NCI-H1105 (cell line): ENCODE data around the gene ENG.
A peak's percentile ranks its signal among the peaks of the same experiment; 100 is the strongest.
"Not testable (repeated sequence)": the region's sequence is repeated elsewhere in the genome, so short reads cannot be mapped to it uniquely, and the experiment has no call there.

Experiments used
- DNase-seq: peaks from one replicate; lab custom pipeline; 2025; lab: John Stamatoyannopoulos, UW

Gene ENG

DNA sequence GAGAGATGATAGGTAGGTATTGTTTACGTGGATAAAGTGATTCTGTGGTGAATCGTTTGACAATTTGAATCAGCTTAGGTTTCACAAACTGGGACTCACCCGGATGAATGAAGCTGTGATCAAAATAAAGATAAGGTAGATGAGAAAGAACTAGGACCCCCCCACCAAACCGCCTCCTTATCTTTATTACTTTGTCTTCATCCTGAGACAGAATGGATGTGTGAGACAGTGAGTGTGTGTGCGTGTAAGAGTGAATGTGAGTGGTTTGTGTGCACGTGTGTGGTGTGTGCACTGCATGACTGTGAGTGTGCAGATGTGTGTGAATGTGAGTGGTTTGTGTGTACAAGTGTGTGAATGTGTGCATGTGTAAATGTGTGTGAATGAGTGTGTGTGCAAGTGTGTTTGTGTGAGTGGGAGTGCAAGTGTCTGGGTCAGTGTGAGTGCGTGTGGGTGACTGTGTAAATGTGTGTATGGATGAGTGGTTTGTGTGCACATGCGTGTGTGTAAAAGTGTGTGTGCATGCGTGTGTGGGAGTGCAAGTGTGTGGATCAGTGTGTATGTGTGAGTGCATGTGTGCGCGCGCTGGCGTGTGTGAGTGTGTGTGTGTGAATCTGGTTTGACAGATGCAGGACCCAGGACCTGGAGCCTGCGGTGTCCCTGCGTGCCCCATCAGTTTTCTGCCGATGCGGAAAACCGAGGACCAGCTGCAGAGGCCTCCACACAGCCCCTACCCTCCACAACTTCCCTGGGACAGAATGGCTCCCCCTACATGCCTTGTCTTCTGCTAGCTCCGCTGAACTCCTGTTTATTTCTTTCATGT is 11.4 kb upstream of the ENG start:
- no peak for DNase-seq

DNA sequence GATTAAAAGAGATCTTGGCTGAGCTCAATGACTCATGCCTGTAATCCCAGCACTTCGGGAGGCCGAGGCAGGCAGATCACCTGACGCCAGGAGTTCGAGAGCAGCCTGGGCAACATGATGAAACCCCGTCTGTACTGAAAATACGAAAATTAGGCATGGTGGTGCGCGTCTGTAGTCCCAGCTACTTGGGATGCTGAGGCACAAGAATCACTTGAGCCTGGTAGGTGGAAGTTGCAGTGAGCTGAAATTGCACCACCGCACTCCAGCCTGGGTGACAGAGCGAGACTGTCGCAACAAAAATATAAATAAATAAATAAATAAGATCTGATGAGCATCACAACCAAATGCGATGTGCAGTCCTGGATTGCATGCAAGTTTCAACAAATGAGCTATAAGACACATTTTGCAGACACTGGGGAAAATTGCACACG is 8.7 kb upstream of the ENG start:
- DNase-seq = no peak

DNA sequence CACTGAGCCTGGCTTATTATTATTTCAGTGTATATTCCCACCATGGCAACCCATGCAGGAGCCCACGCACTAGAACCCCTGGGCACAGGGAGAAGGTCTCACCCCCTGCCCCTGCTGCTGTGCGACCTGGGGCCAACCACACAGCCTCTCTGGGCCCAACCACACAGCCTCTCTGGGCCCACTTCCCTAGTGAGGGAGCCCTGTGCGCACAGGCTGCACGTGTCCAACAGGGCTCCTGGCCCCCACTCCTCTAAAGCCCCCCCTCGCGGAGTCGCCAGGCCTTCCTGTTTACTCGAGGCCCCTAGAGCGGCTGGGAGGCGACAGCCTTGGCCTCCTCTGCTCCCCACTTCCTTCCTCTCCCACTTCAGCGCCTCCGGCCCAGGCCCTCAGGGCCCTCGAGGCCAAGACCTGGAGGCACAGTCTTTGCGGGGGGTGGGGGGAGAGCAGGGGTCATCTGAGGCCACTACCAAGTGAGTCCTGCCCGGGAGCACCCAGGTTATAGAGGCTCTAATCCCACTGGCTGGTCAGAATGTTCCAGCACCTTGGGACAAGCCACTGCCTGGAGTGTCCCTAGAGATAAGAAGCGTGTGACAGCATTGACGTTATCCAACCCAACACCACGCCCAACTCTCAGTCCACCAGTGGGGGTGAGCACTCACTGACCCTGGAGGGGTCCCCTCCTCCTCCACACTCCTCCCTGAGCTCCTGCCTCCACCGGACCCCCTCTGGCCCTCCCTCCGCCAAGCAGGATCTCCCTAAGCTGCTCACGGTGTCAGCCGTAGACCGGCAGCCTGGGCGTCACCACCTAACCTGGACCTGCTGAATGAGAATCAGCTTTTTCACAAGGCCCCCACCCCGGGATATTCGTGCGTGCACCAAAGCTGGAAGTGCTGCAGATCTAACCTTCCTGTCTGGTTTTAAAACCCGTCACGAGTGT is 7.9 kb upstream of the ENG start:
- DNase-seq = no peak

DNA sequence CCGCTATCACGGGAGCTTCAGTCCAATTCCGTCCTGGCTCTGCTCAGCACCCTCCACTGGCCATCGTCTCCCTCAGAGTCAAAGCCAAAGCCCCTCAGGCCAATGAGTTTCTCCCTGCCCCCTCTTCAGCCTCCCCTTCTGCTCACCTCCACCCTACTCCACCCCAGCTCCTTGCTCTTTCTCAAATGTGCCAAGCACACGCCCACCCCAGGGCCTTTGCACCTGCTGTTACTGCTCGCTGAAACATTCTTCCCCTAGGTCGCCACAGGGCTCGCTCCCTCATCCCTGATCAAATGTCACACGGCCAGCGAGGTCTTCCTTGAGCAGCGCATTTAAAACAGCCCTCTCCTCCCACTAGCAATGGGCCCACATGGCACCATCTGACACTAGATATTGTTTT is 6.3 kb upstream of the ENG start:
- DNase-seq = no peak

DNA sequence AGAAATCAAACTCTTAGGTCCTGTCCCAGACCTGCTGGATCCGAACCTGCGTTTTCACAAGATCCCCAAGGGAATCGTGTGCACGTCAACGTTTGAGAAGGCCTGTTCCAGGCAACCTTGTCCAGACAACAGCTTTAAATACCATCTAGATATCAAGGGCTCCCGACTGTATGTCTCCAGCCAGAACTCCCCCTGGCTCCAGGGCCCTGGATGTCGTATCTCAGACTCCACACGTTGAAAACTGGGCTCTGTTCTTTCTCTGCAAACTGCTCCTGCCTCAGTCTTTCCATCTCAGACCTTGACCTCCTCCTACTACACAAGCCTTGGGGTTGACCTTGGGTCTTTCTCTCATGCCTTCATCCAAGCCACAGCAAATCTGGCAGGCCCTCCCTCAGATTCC is 5.8 kb upstream of the ENG start:
- DNase-seq = no peak

- DNase-seq = peak; percentile 5
Observed at GRCh38 chr9:127858041-127858512, 3.6 kb upstream of the ENG start.

- no peak for DNase-seq
Observed at GRCh38 chr9:127857278-127857677, 2.8 kb upstream of the ENG start.

DNA sequence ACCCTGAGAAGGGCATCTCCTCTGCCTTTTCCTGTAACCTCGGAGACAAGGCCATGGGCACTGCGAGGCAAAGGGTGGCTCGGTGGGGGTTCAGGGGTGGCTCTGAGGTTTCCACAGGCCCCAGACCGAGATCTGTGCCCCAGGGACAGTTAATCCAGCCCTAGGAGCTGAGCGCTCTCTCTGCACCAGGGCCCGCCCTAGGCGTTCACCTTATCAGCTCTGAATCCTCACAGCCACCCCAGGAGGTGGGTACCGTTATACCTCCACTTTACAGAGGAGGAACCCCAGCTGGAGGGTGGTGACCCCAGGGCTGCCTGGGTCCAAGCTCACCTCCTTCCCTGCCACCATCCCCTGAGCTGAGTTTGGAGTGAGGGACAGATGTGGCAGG is 2.3 kb upstream of the ENG start:
- DNase-seq = no peak

DNA sequence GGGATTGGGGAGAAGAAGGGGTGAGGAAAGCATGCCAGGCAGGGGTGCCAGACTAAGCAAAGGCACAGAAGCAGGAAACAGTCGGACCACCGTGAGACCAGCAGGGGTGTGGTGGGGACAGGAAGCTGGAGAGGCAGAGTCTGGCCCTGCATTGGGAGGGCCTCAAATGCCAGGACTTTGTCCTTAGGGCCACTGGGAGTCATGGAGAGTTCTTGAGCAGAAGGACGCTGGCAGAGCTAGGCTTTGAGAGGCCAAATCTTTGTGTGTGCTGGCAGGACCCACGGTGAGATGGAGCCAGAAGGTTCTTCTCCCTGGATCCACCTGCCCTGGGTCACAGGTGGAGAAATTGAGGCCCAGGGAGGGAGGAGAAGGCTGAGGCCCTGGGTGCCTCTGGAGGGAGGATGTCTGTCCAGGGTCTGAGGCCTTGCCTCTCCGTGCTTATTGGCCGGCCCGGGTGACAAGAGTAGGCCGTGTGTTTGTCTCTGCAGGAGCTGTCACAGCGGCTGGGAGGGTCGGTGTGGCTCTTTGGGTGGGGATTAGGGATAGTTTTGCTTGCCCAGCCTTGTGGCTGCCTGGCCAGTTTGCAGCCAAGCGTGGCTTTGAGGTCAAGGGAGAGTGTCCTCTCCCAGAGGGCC is 1.8 kb upstream of the ENG start:
- no peak for DNase-seq

DNA sequence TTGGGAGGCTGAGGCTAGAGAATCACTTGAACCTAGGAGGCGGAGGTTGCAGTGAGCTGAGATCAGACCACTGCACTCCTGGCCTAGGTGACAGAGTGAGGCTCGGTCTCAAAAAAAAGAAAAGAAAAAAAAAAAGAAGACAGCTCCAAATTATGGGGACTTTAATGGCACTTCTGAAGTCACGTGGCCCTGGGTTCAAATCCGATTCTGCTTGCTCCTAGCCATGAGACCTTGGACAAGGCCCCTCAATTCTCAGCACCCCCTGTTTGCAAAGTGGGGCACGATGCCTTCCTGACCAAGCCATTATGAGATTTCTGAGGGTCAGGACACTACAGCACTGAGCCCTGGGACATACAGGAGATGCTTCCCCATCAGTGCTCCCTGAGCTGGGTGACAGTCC is 1.1 kb upstream of the ENG start:
- no peak for DNase-seq

- no peak for DNase-seq
Observed at GRCh38 chr9:127854960-127855359, 502 bp upstream of the ENG start.

DNA sequence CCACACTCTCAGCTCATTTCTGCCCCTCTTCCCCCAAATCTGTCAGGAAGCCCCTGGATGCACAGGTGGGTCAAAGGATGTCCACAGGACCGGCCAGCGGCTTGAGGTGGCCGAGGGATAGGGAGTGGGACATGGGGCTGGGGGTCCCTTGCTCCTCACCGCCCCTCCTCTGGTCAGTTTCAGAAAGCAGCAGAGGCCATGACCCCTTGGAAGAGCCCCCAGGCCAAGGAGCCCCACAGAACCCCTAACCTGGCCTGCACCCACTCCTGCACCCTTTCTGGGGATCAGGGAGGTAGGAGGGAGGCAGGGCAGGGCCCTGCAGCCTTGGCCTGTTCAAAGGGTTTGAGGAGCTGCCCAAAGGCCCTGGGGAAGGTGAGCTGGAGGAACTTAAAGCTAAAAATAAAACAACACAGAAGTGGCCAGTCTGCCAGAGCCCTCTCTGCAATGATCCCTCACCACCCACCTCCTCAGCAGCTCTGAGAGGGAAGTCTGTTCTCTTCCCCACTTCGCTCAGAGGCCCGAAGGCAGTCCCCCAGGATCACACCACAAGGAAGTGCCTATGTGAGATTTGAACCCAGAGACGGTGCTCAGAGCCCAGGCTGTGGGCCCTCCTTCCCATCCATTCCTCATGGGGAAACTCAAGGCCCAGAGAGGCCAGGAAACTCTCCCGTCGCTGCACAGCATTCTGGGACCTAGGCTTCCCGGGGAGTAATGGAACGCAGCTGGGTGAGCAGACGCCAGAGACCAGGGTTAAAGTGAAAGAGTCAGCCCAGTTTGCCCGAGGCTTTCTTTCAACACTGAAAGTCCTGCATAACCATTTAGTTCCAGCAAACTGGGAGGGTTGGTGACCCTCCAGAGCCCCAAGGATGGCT is 910 bp downstream of the ENG start:
- DNase-seq = no peak

GRCh38 chr9:127852829-127853228 is 1.6 kb downstream of the ENG start:
- DNase-seq = no peak

DNA sequence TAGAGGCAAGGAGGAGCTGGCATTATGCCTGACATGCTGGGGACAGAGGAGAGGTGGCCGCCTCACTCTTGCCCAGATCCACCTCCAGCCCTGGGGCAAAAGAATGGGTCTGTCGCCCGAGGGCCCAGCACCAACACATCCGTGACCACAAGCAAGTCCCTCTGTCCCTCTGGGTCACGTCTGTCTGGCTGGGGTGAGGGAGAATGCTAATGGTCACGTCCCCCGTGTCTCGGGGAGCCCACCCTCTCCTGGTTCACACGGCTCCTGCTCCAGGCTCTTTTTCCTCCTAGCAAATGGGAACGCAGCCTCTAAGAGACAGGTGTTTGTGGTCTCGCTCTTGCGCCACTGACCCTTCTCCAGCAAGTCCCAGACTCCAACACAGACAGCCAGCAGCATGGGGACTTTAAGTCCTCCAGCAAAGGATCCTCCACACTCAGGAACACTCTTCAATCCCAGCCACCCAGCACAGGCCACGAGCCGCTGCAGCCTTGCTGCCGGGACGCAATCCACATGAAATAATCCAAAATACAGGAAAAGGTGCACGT is 4.1 kb downstream of the ENG start:
- DNase-seq = no peak

- no peak for DNase-seq
Observed at GRCh38 chr9:127848756-127849504, 5.5 kb downstream of the ENG start.

DNA sequence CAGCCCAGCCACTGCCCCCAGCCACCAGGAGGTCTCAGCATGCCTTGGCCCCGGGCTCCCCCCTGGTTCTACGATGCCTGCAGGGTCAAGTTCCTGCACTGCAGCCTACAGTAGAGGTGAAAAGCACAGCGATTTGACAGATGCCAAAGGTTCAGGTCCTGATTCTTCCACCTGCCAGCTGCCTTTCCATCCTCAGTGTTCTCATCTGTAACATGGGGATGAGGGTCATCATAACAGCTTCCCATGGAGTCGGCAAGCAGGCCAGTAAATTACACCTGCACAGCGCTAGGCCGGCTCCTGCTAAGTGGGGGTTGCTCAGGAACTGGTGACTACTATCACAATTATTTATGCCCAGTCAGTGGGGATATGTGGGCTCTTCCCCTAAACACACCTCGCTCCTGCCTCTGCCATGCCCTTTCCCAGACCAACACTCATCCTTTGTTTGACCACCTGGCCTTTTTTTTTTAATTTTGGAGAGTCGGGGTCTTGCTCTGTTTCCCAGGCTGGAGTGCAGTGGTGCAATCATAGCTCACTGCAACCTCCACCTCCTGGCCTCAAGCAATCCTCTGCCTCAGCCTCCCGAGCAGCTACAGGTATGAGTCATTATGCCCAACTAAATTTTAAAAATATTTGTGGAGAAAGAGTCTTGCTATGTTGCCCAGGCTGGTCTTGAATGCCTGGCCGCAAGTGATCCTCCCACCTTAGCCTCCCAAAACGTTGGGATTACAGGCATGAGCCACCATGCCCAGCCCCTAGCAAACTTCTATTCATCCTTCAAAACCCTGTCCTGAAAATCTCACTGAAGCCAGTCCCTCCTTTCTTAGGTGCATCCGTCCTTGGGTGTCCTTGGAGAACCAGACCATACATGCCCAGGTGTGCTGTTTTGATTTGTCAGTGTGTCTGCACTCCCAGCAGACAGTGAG is 6.4 kb downstream of the ENG start:
- no peak for DNase-seq

DNA sequence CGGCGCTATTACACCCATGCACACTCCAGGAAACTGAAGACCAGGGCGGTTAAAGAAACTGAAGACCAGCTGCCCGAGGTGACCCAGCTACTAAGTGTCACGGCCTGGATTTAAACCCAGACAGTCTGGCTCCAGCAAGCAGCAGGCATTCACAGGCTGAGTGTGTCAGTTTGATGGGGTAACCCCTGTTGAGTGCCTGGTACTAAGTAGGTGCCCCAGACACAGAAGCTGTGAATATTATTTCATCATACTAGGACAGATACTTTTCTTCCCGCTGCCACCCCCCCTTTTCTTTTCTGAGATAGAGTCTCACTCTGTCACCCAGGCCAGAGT is 7.3 kb downstream of the ENG start:
- no peak for DNase-seq

DNA sequence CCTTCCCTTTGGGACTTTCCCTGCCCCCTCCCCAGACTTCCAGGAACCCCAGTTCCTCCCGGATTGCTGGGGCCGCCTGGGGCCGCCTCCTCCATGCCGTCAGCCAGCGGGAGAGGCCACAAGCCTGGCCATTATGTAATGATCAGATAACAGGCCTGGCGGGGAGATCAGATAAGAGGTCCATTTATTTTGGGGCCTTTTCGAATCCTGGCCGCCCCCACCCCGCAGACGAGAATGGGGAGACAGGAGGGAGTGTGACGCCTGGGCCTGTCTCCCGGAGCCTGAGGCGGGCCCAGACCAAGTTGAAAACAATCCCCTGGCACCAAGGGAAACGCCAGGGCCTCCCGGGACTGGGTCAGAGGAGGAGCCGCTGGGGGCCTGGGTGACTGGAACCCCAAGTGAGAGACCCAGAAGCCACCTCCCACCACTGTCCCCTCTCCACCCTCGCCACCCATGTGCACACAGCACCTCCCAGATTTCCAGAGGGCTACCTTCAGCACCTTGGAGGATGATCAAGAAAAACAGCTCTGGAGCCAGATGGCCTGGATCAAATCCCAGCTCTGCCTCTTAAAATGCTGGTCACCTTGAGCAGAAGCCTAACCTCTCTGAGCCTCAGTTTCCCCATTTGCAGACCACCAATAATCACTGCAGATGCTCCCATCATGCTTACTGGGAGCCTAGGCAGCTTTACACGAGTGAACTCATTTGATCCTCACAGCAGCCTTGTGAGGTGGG is 7.8 kb downstream of the ENG start:
- DNase-seq = no peak

DNA sequence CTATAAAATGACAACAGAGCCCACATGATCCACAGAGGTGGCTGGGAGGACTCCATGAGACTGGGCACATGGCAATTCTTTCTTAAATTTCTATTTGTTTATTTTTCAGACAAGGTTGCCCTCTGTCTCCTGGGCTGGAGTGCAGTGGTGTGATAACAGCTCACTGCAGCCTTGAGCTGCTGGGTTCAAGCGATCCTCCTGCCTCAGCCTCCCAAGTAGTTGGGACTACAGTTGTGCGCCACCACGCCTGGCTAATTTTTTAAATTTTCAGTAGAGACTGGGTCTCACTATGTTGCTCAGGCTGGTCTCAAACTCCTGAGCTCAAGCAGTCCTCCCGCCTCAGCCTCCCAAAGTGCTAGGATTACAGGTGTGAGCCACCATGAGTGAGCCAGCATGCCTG is 8.8 kb downstream of the ENG start:
- DNase-seq = not testable (repeated sequence)
